ENCODE data around the gene TRAK1.
"Not testable (repeated sequence)": the region's sequence is repeated elsewhere in the genome, so short reads cannot be mapped to it uniquely, and the experiment has no call there.

Gene TRAK1

GRCh38 chr3:42090973-42091731 lies at the start of gene TRAK1:
TSS of gene TRAK1 (plus strand) at chr3:42091357. CDS start at chr3:42091470, 113 bp downstream.
- H3K4me3 ChIP-seq (replicated peaks; ENCODE audit: low read depth, low read length), result no peak within 1 kb of the TSS
- no peak for TF ChIP-seq CTCF (IDR thresholded peaks at IDR 0.05; ENCODE audit: low read depth, low read length, missing control alignments)
- DNase-seq (ENCODE audit: extremely low read depth, low read depth), result no peak

GRCh38 chr3:42042747-42043098 lies 48.4 kb upstream of the TRAK1 start:
- DNase-seq (ENCODE audit: extremely low read depth, low read depth), result no peak
- TF ChIP-seq CTCF (IDR thresholded peaks at IDR 0.05; ENCODE audit: low read depth, low read length, missing control alignments), result no peak
- H3K4me3 ChIP-seq (replicated peaks; ENCODE audit: low read depth, low read length), result no peak overlapping the region

- no peak for DNase-seq (ENCODE audit: extremely low read depth, low read depth)
- TF ChIP-seq CTCF (IDR thresholded peaks at IDR 0.05; ENCODE audit: low read depth, low read length, missing control alignments), result no peak
- H3K4me3 ChIP-seq (replicated peaks; ENCODE audit: low read depth, low read length), result no peak overlapping the region
These were observed 47.9 kb upstream of the TRAK1 start for GRCh38 chr3:42043099-42043813.

- H3K4me3 ChIP-seq (replicated peaks; ENCODE audit: low read depth, low read length), result no peak overlapping the region
- no peak for DNase-seq (ENCODE audit: extremely low read depth, low read depth)
- TF ChIP-seq CTCF (IDR thresholded peaks at IDR 0.05; ENCODE audit: low read depth, low read length, missing control alignments), result no peak
These were observed 45.4 kb upstream of the TRAK1 start for GRCh38 chr3:42045708-42046243.

GRCh38 chr3:42048526-42048925 lies 42.6 kb upstream of the TRAK1 start:
- DNase-seq (ENCODE audit: extremely low read depth, low read depth), result not testable (repeated sequence)

GRCh38 chr3:42050126-42050525 lies 41.0 kb upstream of the TRAK1 start:
- TF ChIP-seq CTCF (IDR thresholded peaks at IDR 0.05; ENCODE audit: low read depth, low read length, missing control alignments), result no peak
- no peak overlapping the region for H3K4me3 ChIP-seq (replicated peaks; ENCODE audit: low read depth, low read length)
- DNase-seq (ENCODE audit: extremely low read depth, low read depth), result no peak

More at GRCh38 chr3:42048526-42048925, 42.6 kb upstream of the TRAK1 start:
- not testable (repeated sequence) for H3K4me3 ChIP-seq (replicated peaks; ENCODE audit: low read depth, low read length)

- DNase-seq (ENCODE audit: extremely low read depth, low read depth), result no peak
- H3K4me3 ChIP-seq (replicated peaks; ENCODE audit: low read depth, low read length), result no peak overlapping the region
- no peak for TF ChIP-seq CTCF (IDR thresholded peaks at IDR 0.05; ENCODE audit: low read depth, low read length, missing control alignments)
These were observed 39.6 kb upstream of the TRAK1 start for GRCh38 chr3:42051384-42052131.
